ENCODE measurements around the gene ETV2. TPM values are rescaled to one million over a fixed set of nuclear protein-coding genes. Genes with fewer than 3 reads are reported as not detected.
A peak's percentile ranks its signal among the peaks of the same experiment; 100 is the strongest.
"Not testable (repeated sequence)": the region's sequence is repeated elsewhere in the genome, so short reads cannot be mapped to it uniquely, and the experiment has no call there.

The ETV2 gene
- total RNA-seq, 5 donors from 2014 or later (not counting 1 experiment from before 2014, with no cell fraction given) = 0.67 to 2.1 (median 1.1) TPM; not detected in 1

GRCh38 chr19:35689836-35690235 lies 48.3 kb downstream of the ETV2 start:
- Mint-ChIP-seq H3K27ac (no peak overlapping the region), H3K4me3 (no peak overlapping the region), H3K27me3 (no peaks in the 10 kb centered on the region), H3K4me1 (no peaks in the 10 kb centered on the region), H3K9me3 (no peaks in the 10 kb centered on the region), H3K36me3 (no peaks in the 10 kb centered on the region)
- no peaks in the 10 kb centered on the region for H3K9me3 ChIP-seq
- ATAC-seq (replicated peaks in 1 of 4) = no peak
- no CpG with 5 or more reads among the region's 4 CpGs for WGBS (ENCODE audit: insufficient coverage)
- no peaks in the 10 kb centered on the region for H3K4me1 ChIP-seq (ENCODE audit: control insufficient read depth in 1 of 2, extremely low read depth in 1 of 2, insufficient read depth in 2 of 2, low read length in 2 of 2)
- no peak for DNase-seq
- no peak overlapping the region for H3K27ac ChIP-seq (ENCODE audit: low read length)
- ChIA-PET POLR2A (interaction anchor here in 1 of 2 donors (0.7 kb wide), 1 partner anchor 306 kb away, joined by 4 read pairs; no protein-coding TSS in a partner anchor), CTCF (no interaction called here)
- peaks cover 0 to 5% of the 10 kb centered on the region in 2 experiments for H3K27me3 ChIP-seq (replicated peaks in 1 of 2; ENCODE audit: control insufficient read depth in 2 of 2, extremely low read depth in 1 of 2, insufficient read depth in 2 of 2, low read length in 1 of 2)
- no peak overlapping the region for H3K4me3 ChIP-seq (ENCODE audit: control insufficient read depth in 1 of 2, extremely low read depth in 1 of 2, low read length in 1 of 2)
- H3K36me3 ChIP-seq (ENCODE audit: control insufficient read depth in 2 of 2, extremely low read depth in 1 of 2, insufficient read depth in 1 of 2, low read length in 1 of 2) = no peaks in the 10 kb centered on the region

GRCh38 chr19:35691106-35691505 lies 49.6 kb downstream of the ETV2 start:
- H3K27ac ChIP-seq (ENCODE audit: low read length); H3K9me3 ChIP-seq; POLR2A ChIA-PET; H3K27ac Mint-ChIP-seq; H3K27me3 Mint-ChIP-seq; H3K9me3 Mint-ChIP-seq; H3K4me3 Mint-ChIP-seq; H3K4me3 ChIP-seq (ENCODE audit: control insufficient read depth in 1 of 2, extremely low read depth in 1 of 2, low read length in 1 of 2); ATAC-seq (replicated peaks in 1 of 4); DNase-seq; H3K36me3 ChIP-seq (ENCODE audit: control insufficient read depth in 2 of 2, extremely low read depth in 1 of 2, insufficient read depth in 1 of 2, low read length in 1 of 2); H3K4me1 Mint-ChIP-seq; H3K36me3 Mint-ChIP-seq; CTCF ChIA-PET; H3K4me1 ChIP-seq (ENCODE audit: control insufficient read depth in 1 of 2, extremely low read depth in 1 of 2, insufficient read depth in 2 of 2, low read length in 2 of 2); H3K27me3 ChIP-seq (replicated peaks in 1 of 2; ENCODE audit: control insufficient read depth in 2 of 2, extremely low read depth in 1 of 2, insufficient read depth in 2 of 2, low read length in 1 of 2): not testable (repeated sequence)
- WGBS (ENCODE audit: insufficient coverage) = 95% methylated on average over 28 of the region's 37 CpGs

GRCh38 chr19:35692010-35692409 lies 50.5 kb downstream of the ETV2 start:
- no peaks in the 10 kb centered on the region for H3K9me3 Mint-ChIP-seq
- Histone ChIP-seq H3K9me3 (no peaks in the 10 kb centered on the region), H3K36me3 (ENCODE audit: control insufficient read depth in 2 of 2, extremely low read depth in 1 of 2, insufficient read depth in 1 of 2, low read length in 1 of 2) (no peaks in the 10 kb centered on the region), H3K4me3 (ENCODE audit: control insufficient read depth in 1 of 2, extremely low read depth in 1 of 2, low read length in 1 of 2) (no peak overlapping the region), H3K4me1 (ENCODE audit: control insufficient read depth in 1 of 2, extremely low read depth in 1 of 2, insufficient read depth in 2 of 2, low read length in 2 of 2) (no peaks in the 10 kb centered on the region), H3K27ac (ENCODE audit: low read length) (no peak overlapping the region), H3K27me3 (replicated peaks in 1 of 2; ENCODE audit: control insufficient read depth in 2 of 2, extremely low read depth in 1 of 2, insufficient read depth in 2 of 2, low read length in 1 of 2) (peaks cover 0 to 4% of the 10 kb centered on the region in 2 experiments)
- H3K36me3 Mint-ChIP-seq = no peaks in the 10 kb centered on the region
- H3K4me1 Mint-ChIP-seq = no peaks in the 10 kb centered on the region
- CTCF ChIA-PET = interaction anchor here in 1 of 2 donors (0.9 kb wide), 1 partner anchor 11 kb away, joined by 4 read pairs; no protein-coding TSS in a partner anchor
- DNase-seq (no peak), ATAC-seq (replicated peaks in 1 of 4) (no peak)
- no peak overlapping the region for H3K4me3 Mint-ChIP-seq
- 73% methylated on average over 3 of the region's 11 CpGs for WGBS (ENCODE audit: insufficient coverage)
- no peaks in the 10 kb centered on the region for H3K27me3 Mint-ChIP-seq
- H3K27ac Mint-ChIP-seq = no peak overlapping the region
- POLR2A ChIA-PET = no interaction called here

GRCh38 chr19:35693422-35693821 lies 51.9 kb downstream of the ETV2 start:
- DNase-seq = no peak
- H3K27me3 Mint-ChIP-seq = no peaks in the 10 kb centered on the region
- Histone ChIP-seq H3K27me3 (replicated peaks in 1 of 2; ENCODE audit: control insufficient read depth in 2 of 2, extremely low read depth in 1 of 2, insufficient read depth in 2 of 2, low read length in 1 of 2) (peaks cover 0 to 3% of the 10 kb centered on the region in 2 experiments), H3K4me1 (ENCODE audit: control insufficient read depth in 1 of 2, extremely low read depth in 1 of 2, insufficient read depth in 2 of 2, low read length in 2 of 2) (no peaks in the 10 kb centered on the region), H3K36me3 (ENCODE audit: control insufficient read depth in 2 of 2, extremely low read depth in 1 of 2, insufficient read depth in 1 of 2, low read length in 1 of 2) (no peaks in the 10 kb centered on the region), H3K4me3 (ENCODE audit: control insufficient read depth in 1 of 2, extremely low read depth in 1 of 2, low read length in 1 of 2) (no peak overlapping the region), H3K27ac (ENCODE audit: low read length) (no peak overlapping the region), H3K9me3 (no peaks in the 10 kb centered on the region)
- no peak overlapping the region for H3K4me3 Mint-ChIP-seq
- H3K4me1 Mint-ChIP-seq = no peaks in the 10 kb centered on the region
- no peak overlapping the region for H3K27ac Mint-ChIP-seq
- H3K9me3 Mint-ChIP-seq = no peaks in the 10 kb centered on the region
- ChIA-PET CTCF (interaction anchor here (0.5 to 1.0 kb wide), 5 partner anchors 8 to 116 kb away, joined by 3 to 6 read pairs (median 4); no protein-coding TSS in a partner anchor), POLR2A (interaction anchor here in 1 of 2 donors (0.7 kb wide), 1 partner anchor 32 kb away, joined by 11 read pairs; no protein-coding TSS in a partner anchor)
- ATAC-seq (replicated peaks in 1 of 4) = peak in 1 of 4 experiments; percentile 36
- WGBS (ENCODE audit: insufficient coverage) = 28% methylated on average over 3 of the region's 8 CpGs
- H3K36me3 Mint-ChIP-seq = no peaks in the 10 kb centered on the region

- H3K4me1 ChIP-seq (ENCODE audit: control insufficient read depth in 1 of 2, extremely low read depth in 1 of 2, insufficient read depth in 2 of 2, low read length in 2 of 2) = no peaks in the 10 kb centered on the region
- H3K4me3 Mint-ChIP-seq = no peak overlapping the region
- H3K36me3 Mint-ChIP-seq = no peaks in the 10 kb centered on the region
- no peaks in the 10 kb centered on the region for H3K36me3 ChIP-seq (ENCODE audit: control insufficient read depth in 2 of 2, extremely low read depth in 1 of 2, insufficient read depth in 1 of 2, low read length in 1 of 2)
- ChIA-PET CTCF (interaction anchor here (0.6 to 1.1 kb wide), 9 partner anchors 17 to 1556 kb away, joined by 3 to 7 read pairs (median 3); partner anchors contain the start of gene ALKBH6 (in 1 of the 2)), POLR2A (no interaction called here)
- H3K27me3 ChIP-seq (replicated peaks in 1 of 2; ENCODE audit: control insufficient read depth in 2 of 2, extremely low read depth in 1 of 2, insufficient read depth in 2 of 2, low read length in 1 of 2) = peaks cover 0 to 3% of the 10 kb centered on the region in 2 experiments
- no peaks in the 10 kb centered on the region for H3K27me3 Mint-ChIP-seq
- no peaks in the 10 kb centered on the region for H3K9me3 ChIP-seq
- ATAC-seq (replicated peaks in 1 of 4) (peak; percentile 100), DNase-seq (peak; percentile 75 to 96 (median 86))
- no peak overlapping the region for H3K4me3 ChIP-seq (ENCODE audit: control insufficient read depth in 1 of 2, extremely low read depth in 1 of 2, low read length in 1 of 2)
- WGBS (ENCODE audit: insufficient coverage) = 50% methylated on average over 4 of the region's 8 CpGs
- H3K27ac Mint-ChIP-seq = no peak overlapping the region
- H3K27ac ChIP-seq (ENCODE audit: low read length) = no peak overlapping the region
- no peaks in the 10 kb centered on the region for H3K4me1 Mint-ChIP-seq
- no peaks in the 10 kb centered on the region for H3K9me3 Mint-ChIP-seq
These were observed 52.5 kb downstream of the ETV2 start for GRCh38 chr19:35693835-35694599.
